AG10803 (cell line): ENCODE data around the gene PAPOLB.

Experiments used
- DNase-seq: peaks from one replicate; pipeline ENCODE4 v3.0.0; 2010; ENCODE audit warnings: low read depth
- H3K4me3 ChIP-seq: 2 replicates; pipeline ENCODE4 v1.5.1; 2011; ENCODE audit warnings: mild to moderate bottlenecking, low read length, control low read depth
- CTCF ChIP-seq: conservative IDR thresholded peaks from 2 replicates; pipeline ENCODE4 v1.5.1; 2011; ENCODE audit warnings: mild to moderate bottlenecking, low read length, control low read depth, inconsistent platforms

PAPOLB gene

GRCh38 chr7:4815609-4816418 lies 46.0 kb downstream of the PAPOLB start:
- TF ChIP-seq CTCF = no peak

GRCh38 chr7:4815121-4815520 lies 46.7 kb downstream of the PAPOLB start:
- no peak for TF ChIP-seq CTCF
- H3K4me3 ChIP-seq = no peak overlapping the region
- DNase-seq = no peak

More at GRCh38 chr7:4815609-4816418, 46.0 kb downstream of the PAPOLB start:
- no peak overlapping the region for H3K4me3 ChIP-seq
- no peak for DNase-seq

GRCh38 chr7:4814433-4814832 lies 47.4 kb downstream of the PAPOLB start:
- no peak for TF ChIP-seq CTCF
- no peak overlapping the region for H3K4me3 ChIP-seq
- no peak for DNase-seq

GRCh38 chr7:4809666-4810065 lies 52.2 kb downstream of the PAPOLB start:
- no peak overlapping the region for H3K4me3 ChIP-seq
- DNase-seq = no peak
- no peak for TF ChIP-seq CTCF

- no peak for DNase-seq
- H3K4me3 ChIP-seq = no peak overlapping the region
- no peak for TF ChIP-seq CTCF
These were observed 52.7 kb downstream of the PAPOLB start for GRCh38 chr7:4809091-4809591.

GRCh38 chr7:4808565-4808964 lies 53.3 kb downstream of the PAPOLB start:
- H3K4me3 ChIP-seq = no peak overlapping the region
- no peak for DNase-seq
- no peak for TF ChIP-seq CTCF

GRCh38 chr7:4808026-4808425 lies 53.8 kb downstream of the PAPOLB start:
- no peak for DNase-seq
- no peak for TF ChIP-seq CTCF
- H3K4me3 ChIP-seq = no peak overlapping the region
